ENCODE measurements around the gene GPATCH8.
A peak's percentile ranks its signal among the peaks of the same experiment; 100 is the strongest.

The GPATCH8 gene

DNA sequence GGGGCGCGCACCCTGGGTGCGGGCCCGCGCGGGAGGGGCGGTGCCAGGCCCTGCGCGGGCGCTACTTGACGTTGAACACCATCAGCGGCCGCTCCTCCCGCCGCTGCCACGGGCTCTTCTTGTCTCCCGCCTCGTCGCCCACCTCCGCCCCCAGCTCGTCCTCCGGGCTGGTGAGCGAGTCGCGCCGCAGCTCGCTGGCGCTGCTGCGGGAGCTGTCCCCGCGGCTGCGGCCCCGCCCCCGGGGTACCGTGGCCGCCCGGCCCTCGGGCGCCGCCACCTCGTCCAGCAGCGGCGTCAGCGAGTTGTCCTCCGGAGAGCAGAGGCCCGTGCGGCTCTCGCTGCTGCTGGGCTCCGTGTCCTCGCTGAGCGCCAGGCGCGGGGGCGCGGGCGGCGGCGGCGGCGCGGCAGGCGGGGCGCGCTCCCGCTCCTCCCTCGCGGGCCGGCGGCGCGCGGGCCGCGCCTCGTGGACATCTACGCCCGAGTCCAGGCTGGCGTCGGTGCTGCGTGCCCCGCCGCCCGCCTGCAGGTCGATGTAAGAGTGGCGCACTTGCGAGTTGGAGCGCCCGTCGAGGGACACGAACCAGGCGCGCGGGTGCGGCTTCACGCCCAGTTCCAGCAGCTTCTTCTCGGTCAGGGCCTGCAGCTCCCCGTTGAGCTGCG lies 149.4 kb downstream of the GPATCH8 start:
- DNase-seq = no peak

DNA sequence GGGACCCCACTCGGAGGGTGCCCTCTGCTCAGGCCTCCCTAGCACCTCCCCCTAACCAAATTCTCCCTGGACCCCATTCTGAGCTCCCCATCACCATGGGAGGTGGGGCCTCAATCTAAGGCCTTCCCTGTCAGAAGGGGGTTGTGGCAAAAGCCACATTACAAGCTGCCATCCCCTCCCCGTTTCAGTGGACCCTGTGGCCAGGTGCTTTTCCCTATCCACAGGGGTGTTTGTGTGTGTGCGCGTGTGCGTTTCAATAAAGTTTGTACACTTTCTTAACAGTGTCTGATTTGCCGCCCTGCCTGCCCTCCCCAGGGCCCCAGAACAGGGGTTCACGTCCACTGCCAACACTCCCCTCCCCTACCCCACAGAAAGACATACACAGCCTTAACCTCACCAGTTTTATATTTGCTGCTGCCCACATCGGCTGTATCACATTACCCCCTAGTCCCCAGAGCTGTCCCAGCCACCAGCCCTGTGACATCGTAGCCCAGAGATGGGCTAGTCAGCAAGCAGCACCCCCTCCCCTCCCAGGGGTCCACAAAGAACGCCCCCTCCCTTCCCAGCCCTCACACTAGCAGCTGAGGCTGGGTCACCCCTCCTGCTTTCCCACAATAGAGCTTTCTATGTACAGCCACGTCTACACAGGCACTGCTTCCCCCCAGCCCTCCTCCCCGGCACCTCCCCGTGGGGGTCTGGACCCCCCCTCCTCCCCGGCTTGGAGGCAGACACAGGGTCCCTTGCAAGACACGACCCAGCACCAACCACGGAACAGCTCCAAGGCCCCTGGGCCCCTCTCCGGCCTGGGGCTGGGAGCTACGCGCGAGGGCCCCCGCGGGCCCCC lies 150.2 kb downstream of the GPATCH8 start:
- DNase-seq = no peak

DNA sequence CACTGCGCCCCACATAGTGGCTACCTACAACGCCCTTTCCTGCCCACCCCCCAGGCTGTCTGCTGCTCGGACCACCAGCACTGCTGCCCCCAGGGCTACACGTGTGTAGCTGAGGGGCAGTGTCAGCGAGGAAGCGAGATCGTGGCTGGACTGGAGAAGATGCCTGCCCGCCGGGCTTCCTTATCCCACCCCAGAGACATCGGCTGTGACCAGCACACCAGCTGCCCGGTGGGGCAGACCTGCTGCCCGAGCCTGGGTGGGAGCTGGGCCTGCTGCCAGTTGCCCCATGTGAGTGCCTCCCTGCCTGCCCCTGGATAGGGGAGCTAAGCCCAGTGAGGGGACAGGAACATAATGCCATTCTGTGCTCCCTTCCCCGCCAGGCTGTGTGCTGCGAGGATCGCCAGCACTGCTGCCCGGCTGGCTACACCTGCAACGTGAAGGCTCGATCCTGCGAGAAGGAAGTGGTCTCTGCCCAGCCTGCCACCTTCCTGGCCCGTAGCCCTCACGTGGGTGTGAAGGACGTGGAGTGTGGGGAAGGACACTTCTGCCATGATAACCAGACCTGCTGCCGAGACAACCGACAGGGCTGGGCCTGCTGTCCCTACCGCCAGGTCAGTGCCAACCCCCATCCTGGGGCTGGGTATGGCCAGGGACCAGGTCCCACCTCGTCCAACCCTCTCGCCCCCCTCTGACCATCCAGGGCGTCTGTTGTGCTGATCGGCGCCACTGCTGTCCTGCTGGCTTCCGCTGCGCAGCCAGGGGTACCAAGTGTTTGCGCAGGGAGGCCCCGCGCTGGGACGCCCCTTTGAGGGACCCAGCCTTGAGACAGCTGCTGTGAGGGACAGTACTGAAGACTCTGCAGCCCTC lies 151.0 kb downstream of the GPATCH8 start:
- DNase-seq = no peak

DNA sequence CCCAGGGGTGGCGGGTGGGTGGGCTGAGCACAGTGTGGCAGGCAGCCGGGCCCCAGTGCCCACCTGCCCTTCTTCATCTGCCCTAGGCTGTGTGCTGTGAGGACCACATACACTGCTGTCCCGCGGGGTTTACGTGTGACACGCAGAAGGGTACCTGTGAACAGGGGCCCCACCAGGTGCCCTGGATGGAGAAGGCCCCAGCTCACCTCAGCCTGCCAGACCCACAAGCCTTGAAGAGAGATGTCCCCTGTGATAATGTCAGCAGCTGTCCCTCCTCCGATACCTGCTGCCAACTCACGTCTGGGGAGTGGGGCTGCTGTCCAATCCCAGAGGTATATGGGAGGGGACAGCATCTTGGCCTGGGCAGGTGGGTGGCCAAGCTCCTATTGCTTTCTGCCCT lies 151.7 kb downstream of the GPATCH8 start:
- no peak for DNase-seq

DNA sequence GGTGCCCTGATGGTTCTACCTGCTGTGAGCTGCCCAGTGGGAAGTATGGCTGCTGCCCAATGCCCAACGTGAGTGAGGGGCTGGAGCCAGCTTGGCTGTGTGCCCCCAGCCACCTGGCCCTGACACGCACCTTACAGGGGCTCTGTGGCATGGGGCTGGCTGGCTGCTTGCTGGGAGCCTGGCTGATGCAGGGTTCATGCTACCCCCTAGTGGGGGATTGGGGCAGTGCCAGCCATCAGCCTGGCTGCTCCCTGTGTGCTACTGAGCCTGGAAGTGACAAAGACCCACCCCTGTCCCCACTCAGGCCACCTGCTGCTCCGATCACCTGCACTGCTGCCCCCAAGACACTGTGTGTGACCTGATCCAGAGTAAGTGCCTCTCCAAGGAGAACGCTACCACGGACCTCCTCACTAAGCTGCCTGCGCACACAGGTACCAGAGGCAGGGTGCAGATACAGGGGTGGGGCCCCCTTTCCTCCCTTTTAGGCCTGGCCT lies 152.4 kb downstream of the GPATCH8 start:
- peak in 1 of 2 experiments; percentile 35 for DNase-seq

DNA sequence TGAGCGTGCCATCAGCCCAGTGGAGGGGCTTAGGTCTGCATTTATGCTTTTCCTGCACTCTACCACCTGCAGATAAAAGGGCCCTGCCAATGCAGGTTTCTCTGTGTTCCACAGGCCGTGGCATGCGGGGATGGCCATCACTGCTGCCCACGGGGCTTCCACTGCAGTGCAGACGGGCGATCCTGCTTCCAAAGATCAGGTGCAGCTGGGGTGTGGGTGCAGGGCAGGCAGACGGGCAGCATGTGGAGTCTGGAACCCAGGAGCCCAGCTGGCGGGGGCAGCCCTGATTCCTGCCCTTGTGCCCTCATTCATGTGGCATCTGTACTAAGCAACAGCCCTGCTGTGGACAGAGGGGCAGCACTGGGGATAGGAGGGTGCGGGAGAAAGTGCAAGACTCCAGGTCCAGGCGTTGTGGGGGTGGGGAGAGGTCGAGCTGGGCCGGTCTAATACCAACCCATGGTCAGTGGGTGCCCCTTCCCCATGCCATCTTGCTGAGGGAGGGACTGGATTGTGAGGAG lies 153.6 kb downstream of the GPATCH8 start:
- no peak for DNase-seq

DNA sequence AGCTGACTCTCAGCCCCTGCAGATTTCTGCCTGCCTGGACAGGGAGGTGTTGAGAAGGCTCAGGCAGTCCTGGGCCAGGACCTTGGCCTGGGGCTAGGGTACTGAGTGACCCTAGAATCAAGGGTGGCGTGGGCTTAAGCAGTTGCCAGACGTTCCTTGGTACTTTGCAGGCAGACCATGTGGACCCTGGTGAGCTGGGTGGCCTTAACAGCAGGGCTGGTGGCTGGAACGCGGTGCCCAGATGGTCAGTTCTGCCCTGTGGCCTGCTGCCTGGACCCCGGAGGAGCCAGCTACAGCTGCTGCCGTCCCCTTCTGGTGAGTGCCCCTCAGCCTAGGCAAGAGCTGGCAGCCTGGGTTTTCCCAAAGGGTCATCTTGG lies 154.2 kb downstream of the GPATCH8 start:
- DNase-seq = no peak

DNA sequence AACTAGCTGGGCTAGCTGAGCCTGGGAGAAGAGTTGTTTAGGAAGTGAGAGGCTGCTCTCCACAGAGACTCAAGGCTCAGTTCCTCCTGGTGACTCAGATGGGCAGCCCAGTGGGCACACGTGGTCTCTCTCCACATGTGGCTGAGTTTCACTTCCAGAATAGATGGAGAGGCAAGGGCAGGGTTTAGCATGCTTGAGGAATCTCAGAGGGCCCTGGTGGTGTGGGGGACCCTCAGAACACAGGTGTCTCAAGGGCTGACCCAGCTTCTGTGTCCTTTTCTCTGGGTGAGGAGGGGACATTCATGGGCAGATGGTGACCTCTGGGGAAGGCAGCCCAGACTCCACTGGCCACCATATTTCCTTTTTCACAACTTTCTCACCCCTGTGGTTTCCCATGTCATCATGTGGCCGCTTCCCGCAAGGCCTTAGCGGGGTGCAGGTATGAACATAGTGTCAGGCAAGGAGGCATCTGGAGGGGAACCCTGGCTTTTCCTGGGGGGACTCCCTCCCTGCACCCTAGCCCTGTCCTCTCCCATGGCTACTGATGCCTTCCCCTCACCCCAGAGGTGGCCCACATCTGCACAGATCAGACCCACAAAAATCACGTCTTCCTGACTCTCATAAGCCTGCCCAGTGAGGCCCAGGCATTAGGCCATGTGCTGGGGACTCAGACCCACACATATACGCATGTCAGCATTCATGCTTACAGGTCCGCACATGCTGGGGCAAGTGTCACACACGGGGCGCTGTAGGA lies 154.8 kb downstream of the GPATCH8 start:
- DNase-seq = no peak

All from SW 1271 (cell line).